CD4-positive, alpha-beta memory T cell (primary cell): ENCODE results near the gene EPHB1. TPM values are rescaled to one million over a fixed set of nuclear protein-coding genes. Genes with fewer than 3 reads are reported as not detected.

Source experiments
- CTCF ChIA-PET: fragments of 350-600 bp; sonication (Branson Sonifier 250); formaldehyde crosslinking; loops from one replicate; lab custom pipeline; 2021; ENCODE audit warnings: inconsistent platforms; ENCODE audit not compliant: partially characterized antibody; lab: Charles Lee
- POLR2A ChIA-PET: fragments of 350-600 bp; sonication (Branson Sonifier 250); formaldehyde crosslinking; loops from one replicate; lab custom pipeline; 2021; ENCODE audit not compliant: partially characterized antibody; lab: Charles Lee
- DNase-seq, 5 donors: peaks; one replicate each; pipeline versions ENCODE4 v3.0.0 to v3.0.0-alpha.2; 2020 to 2022; ENCODE audit warnings: mixed read lengths in 1 of 5
- H3K27ac ChIP-seq: one replicate; pipeline ENCODE4 v1.7.0; 2013; ENCODE audit warnings: low read depth, low read length
- H3K27me3 ChIP-seq: 2 replicates; pipeline ENCODE4 v1.7.0; 2013; ENCODE audit warnings: mild to moderate bottlenecking, low read length, moderate library complexity; ENCODE audit not compliant: insufficient read depth
- H3K36me3 ChIP-seq: 2 replicates; pipeline ENCODE4 v1.7.0; 2013; ENCODE audit warnings: mild to moderate bottlenecking, low read length, moderate library complexity; ENCODE audit not compliant: insufficient read depth
- H3K4me1 ChIP-seq: 2 replicates; pipeline ENCODE4 v1.7.0; 2013; ENCODE audit warnings: mild to moderate bottlenecking, low read length, moderate library complexity; ENCODE audit not compliant: insufficient read depth
- H3K4me3 ChIP-seq, 2 donors: one replicate each; pipeline ENCODE4 v1.7.0; 2013; ENCODE audit warnings: low read length in 2 of 2, mild to moderate bottlenecking in 1 of 2
- H3K9me3 ChIP-seq, 2 donors: one replicate each; pipeline ENCODE4 v1.7.0; 2013; ENCODE audit warnings: low read length in 2 of 2, control low read depth in 1 of 2; ENCODE audit not compliant: control insufficient read depth in 1 of 2
- H3K27ac Mint-ChIP-seq, 7 donors: one replicate each; pipeline ENCODE4 v1.8.0; 2020 to 2021; ENCODE audit warnings: mixed read lengths in 7 of 7, mild to moderate bottlenecking in 6 of 7, inconsistent platforms in 3 of 7, moderate library complexity in 3 of 7
- H3K27me3 Mint-ChIP-seq, 2 donors: one replicate each; pipeline ENCODE4 v1.8.0; 2020 to 2021; ENCODE audit warnings: mixed read lengths in 2 of 2
- H3K36me3 Mint-ChIP-seq, 2 donors: one replicate each; pipeline ENCODE4 v1.8.0; 2020 to 2021; ENCODE audit warnings: mixed read lengths in 2 of 2, inconsistent platforms in 1 of 2, mild to moderate bottlenecking in 1 of 2
- H3K4me1 Mint-ChIP-seq, 4 donors: one replicate each; pipeline ENCODE4 v1.8.0; 2020 to 2021; ENCODE audit warnings: mixed read lengths in 4 of 4, mild to moderate bottlenecking in 1 of 4
- H3K4me3 Mint-ChIP-seq, 8 donors: one replicate each; pipeline ENCODE4 v1.8.0; 2020 to 2021; ENCODE audit warnings: mixed read lengths in 8 of 8, mild to moderate bottlenecking in 7 of 8, moderate library complexity in 6 of 8, inconsistent platforms in 3 of 8
- H3K9me3 Mint-ChIP-seq, 8 donors: one replicate each; pipeline ENCODE4 v1.8.0; 2020 to 2021; ENCODE audit warnings: mixed read lengths in 8 of 8, mild to moderate bottlenecking in 5 of 8, inconsistent platforms in 3 of 8, moderate library complexity in 1 of 8
- intact Hi-C: fragments of 100-400 bp; cut with micrococcal nuclease; formaldehyde crosslinking; loops from one replicate; pipeline ENCODE4 v1.15.1; 2023
- polyA plus RNA-seq, 2 donors: library from polyadenylated mRNA; unstranded; fragments of 300-500 nt; fragmentation: Illumina TruSeq; gene quantifications; one replicate each; pipeline ENCODE4 v1.2.3, GENCODE V29; 2021
- total RNA-seq, 2 experiments: library from RNA; stranded (reverse); gene quantifications; one replicate each; pipeline ENCODE4 v1.2.3, GENCODE V29; 2021

The EPHB1 gene
- total and polyA plus RNA-seq, 4 experiments from 2014 or later: 0.30 to 0.69 (median 0.43) TPM; not detected in 1

DNA sequence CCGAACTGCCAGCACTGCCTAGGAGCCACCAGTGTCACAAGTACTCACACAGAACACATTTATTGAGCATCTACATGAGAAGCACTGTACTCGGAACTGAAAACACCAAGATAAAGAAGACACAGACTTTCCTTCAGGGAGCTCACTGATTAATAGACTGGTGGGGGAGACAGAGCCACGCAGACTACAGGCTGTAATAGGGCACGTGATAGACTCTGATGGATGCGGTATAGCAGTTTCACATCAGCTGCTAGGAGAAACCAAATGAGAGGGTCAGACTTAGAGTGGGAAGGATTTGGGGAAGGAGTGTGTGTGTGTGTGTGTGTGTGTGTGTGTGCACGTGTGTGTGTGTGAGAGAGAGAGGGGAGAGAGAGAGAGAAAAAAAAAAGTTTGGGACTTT, 12.1 kb downstream of the EPHB1 start:
- Mint-ChIP-seq H3K27ac (peak overlapping the region in 1 of 7 donors; percentile 53), H3K4me3 (no peak overlapping the region), H3K9me3 (peaks cover 0 to 3% (median 0%) of the 10 kb centered on the region in 8 donors), H3K4me1 (peaks cover 4 to 16% (median 6%) of the 10 kb centered on the region in 4 donors), H3K36me3 (no peaks in the 10 kb centered on the region), H3K27me3 (peaks cover 2 to 7% of the 10 kb centered on the region in 2 donors)
- Histone ChIP-seq H3K9me3 (no peaks in the 10 kb centered on the region), H3K27me3 (no peaks in the 10 kb centered on the region), H3K36me3 (no peaks in the 10 kb centered on the region), H3K4me3 (no peak overlapping the region), H3K27ac (no peak overlapping the region), H3K4me1 (peaks cover 13% of the 10 kb centered on the region)
- no peak for DNase-seq
- CTCF ChIA-PET: no interaction called here
- POLR2A ChIA-PET: no interaction called here
- intact Hi-C loops: no loop called here

DNA sequence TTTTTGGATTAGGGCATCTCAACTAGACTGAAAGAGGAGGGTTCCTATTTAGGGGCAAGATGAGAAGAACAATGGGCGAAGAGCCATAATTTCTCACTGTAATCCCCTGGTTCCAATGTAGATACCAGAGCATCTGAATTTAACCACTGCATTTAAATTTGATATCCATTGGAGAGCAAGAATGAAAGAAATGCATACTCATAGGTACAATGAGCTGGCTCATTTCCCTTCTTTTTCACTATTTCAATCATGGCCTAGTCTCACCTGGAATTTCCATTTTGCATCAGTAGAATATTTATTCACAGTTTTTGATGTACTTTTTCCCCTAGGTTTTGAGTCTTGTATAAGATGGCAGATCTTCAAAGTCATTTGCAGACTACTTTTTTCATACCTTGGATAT, 13.8 kb downstream of the EPHB1 start:
- no peak for DNase-seq
- ChIA-PET CTCF (no interaction called here), POLR2A (no interaction called here)
- H3K27ac Mint-ChIP-seq: no peak overlapping the region
- no peaks in the 10 kb centered on the region for H3K36me3 ChIP-seq
- intact Hi-C loops: no loop called here
- no peaks in the 10 kb centered on the region for H3K27me3 ChIP-seq
- H3K4me3 ChIP-seq: no peak overlapping the region
- peaks cover 2 to 6% of the 10 kb centered on the region in 2 donors for H3K27me3 Mint-ChIP-seq
- no peak overlapping the region for H3K4me3 Mint-ChIP-seq
- H3K9me3 Mint-ChIP-seq: peaks cover 0 to 3% (median 0%) of the 10 kb centered on the region in 8 donors
- no peaks in the 10 kb centered on the region for H3K9me3 ChIP-seq
- no peaks in the 10 kb centered on the region for H3K36me3 Mint-ChIP-seq
- no peaks in the 10 kb centered on the region for H3K4me1 ChIP-seq
- no peak overlapping the region for H3K27ac ChIP-seq
- peaks cover 0 to 1% (median 0%) of the 10 kb centered on the region in 4 donors for H3K4me1 Mint-ChIP-seq

DNA sequence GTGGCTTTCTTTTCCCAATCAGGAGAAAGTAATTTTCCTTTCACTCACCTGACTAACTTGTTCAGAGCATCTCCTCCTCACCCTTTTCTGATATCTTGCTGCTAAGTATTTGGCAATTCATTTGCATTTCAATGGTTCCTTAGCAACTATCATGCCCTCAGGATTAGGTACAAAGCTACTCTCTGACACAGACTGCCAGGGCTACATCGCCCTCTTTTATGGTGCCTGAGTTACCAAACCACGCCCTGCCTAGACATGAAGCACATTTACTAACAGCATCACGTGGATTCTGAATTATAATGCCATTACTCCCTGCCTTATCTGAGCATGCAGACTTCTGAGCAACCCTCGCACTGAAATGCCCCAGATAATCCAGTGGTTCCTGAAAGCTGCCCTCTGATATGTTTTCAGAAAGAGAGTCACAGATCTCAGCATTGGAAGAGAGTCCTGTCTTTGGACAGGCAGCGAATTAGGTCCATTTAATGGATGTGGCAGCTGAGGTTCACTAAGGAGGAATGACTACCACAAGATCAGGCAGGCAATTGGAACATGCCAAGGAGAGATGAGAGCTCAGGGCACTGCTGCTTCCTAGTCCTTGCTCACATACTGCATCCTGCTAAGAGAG, 14.5 kb downstream of the EPHB1 start:
- no peak overlapping the region for H3K4me3 Mint-ChIP-seq
- CTCF ChIA-PET: no interaction called here

GRCh38 chr3:134810052-134810435, 15.0 kb downstream of the EPHB1 start:
- H3K9me3 Mint-ChIP-seq: peaks cover 0 to 2% (median 0%) of the 10 kb centered on the region in 8 donors
- Histone ChIP-seq H3K36me3 (no peaks in the 10 kb centered on the region), H3K9me3 (no peaks in the 10 kb centered on the region), H3K27ac (no peak overlapping the region), H3K4me3 (no peak overlapping the region), H3K27me3 (no peaks in the 10 kb centered on the region), H3K4me1 (no peaks in the 10 kb centered on the region)
- H3K36me3 Mint-ChIP-seq: no peaks in the 10 kb centered on the region
- ChIA-PET CTCF (no interaction called here), POLR2A (no interaction called here)
- intact Hi-C loops: no loop called here
- H3K4me3 Mint-ChIP-seq: no peak overlapping the region
- H3K4me1 Mint-ChIP-seq: no peaks in the 10 kb centered on the region
- no peak for DNase-seq
- H3K27me3 Mint-ChIP-seq: peaks cover 0 to 2% of the 10 kb centered on the region in 2 donors
- no peak overlapping the region for H3K27ac Mint-ChIP-seq

More for the DNA sequence above, 14.5 kb downstream of the EPHB1 start:
- Mint-ChIP-seq H3K27me3 (peaks cover 2% of the 10 kb centered on the region in 2 donors), H3K4me1 (no peaks in the 10 kb centered on the region), H3K9me3 (peaks cover 0 to 2% (median 0%) of the 10 kb centered on the region in 8 donors), H3K27ac (no peak overlapping the region), H3K36me3 (no peaks in the 10 kb centered on the region)
- Histone ChIP-seq H3K27me3 (no peaks in the 10 kb centered on the region), H3K36me3 (no peaks in the 10 kb centered on the region), H3K4me1 (no peaks in the 10 kb centered on the region), H3K27ac (no peak overlapping the region), H3K9me3 (no peaks in the 10 kb centered on the region), H3K4me3 (no peak overlapping the region)
- DNase-seq: no peak
- intact Hi-C loops: no loop called here
- POLR2A ChIA-PET: no interaction called here

DNA sequence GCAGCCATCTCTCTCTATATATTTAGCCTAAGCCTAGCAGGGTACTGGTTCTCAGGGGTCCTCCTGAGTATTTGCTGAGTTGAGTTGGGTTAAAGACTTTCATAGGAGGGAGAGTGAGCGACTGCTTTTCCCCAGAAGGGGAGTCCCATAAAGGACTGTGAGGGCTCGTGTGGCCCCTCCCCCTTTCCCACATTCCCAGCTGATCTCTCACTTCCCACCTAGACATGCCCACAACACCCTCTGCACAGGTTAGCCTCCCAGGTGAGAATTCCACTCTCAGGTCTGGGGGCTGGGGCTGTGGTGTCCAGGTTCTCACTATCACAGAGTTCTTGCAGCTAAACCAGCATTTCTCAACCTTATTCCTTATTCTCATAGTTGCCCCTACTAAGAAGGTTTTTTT, 15.8 kb downstream of the EPHB1 start:
- Mint-ChIP-seq H3K9me3 (peaks cover 0 to 2% (median 0%) of the 10 kb centered on the region in 8 donors), H3K27me3 (peaks cover 0 to 2% of the 10 kb centered on the region in 2 donors), H3K36me3 (no peaks in the 10 kb centered on the region), H3K27ac (no peak overlapping the region), H3K4me3 (no peak overlapping the region), H3K4me1 (no peaks in the 10 kb centered on the region)
- ChIA-PET CTCF (no interaction called here), POLR2A (no interaction called here)
- no peak overlapping the region for H3K27ac ChIP-seq
- no peak overlapping the region for H3K4me3 ChIP-seq
- H3K27me3 ChIP-seq: no peaks in the 10 kb centered on the region
- no peaks in the 10 kb centered on the region for H3K9me3 ChIP-seq
- H3K36me3 ChIP-seq: no peaks in the 10 kb centered on the region
- H3K4me1 ChIP-seq: no peaks in the 10 kb centered on the region
- DNase-seq: no peak
- intact Hi-C loops: no loop called here

- ChIA-PET CTCF (no interaction called here), POLR2A (no interaction called here)
- Mint-ChIP-seq H3K36me3 (no peaks in the 10 kb centered on the region), H3K4me1 (no peaks in the 10 kb centered on the region), H3K4me3 (no peak overlapping the region), H3K27me3 (no peaks in the 10 kb centered on the region), H3K9me3 (no peaks in the 10 kb centered on the region), H3K27ac (no peak overlapping the region)
- no peak overlapping the region for H3K4me3 ChIP-seq
- DNase-seq: no peak
- H3K27me3 ChIP-seq: no peaks in the 10 kb centered on the region
- H3K36me3 ChIP-seq: no peaks in the 10 kb centered on the region
- intact Hi-C loops: no loop called here
- no peaks in the 10 kb centered on the region for H3K4me1 ChIP-seq
- H3K27ac ChIP-seq: no peak overlapping the region
- H3K9me3 ChIP-seq: no peaks in the 10 kb centered on the region
These were observed 18.6 kb downstream of the EPHB1 start for GRCh38 chr3:134813618-134814017.

DNA sequence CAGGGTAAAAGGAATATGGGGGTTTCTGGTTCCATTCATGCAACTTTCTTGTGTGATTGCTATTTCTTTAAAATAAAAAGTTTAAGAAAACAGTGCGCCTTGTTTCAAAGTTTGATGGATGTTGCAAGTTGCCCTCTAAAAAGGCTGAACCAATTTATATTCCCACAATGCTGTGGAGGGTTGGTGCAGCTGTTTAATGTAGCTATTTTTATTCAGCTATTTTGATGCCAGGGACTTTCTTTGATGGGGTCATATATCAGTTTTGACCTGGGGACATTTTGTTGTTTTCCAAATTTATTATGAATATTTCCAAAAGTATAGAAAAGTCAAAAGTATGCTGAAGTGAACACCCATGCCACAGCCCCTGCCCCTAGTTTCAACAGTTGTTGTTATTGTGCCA, 20.5 kb downstream of the EPHB1 start:
- no peaks in the 10 kb centered on the region for H3K27me3 ChIP-seq
- CTCF ChIA-PET: no interaction called here

More for the DNA sequence above, 20.5 kb downstream of the EPHB1 start:
- no peaks in the 10 kb centered on the region for H3K36me3 ChIP-seq
- H3K27ac ChIP-seq: no peak overlapping the region
- no peaks in the 10 kb centered on the region for H3K4me1 Mint-ChIP-seq
- no peak overlapping the region for H3K4me3 Mint-ChIP-seq
- H3K9me3 Mint-ChIP-seq: no peaks in the 10 kb centered on the region
- H3K9me3 ChIP-seq: no peaks in the 10 kb centered on the region
- no peak overlapping the region for H3K27ac Mint-ChIP-seq
- no peak for DNase-seq
- no peaks in the 10 kb centered on the region for H3K4me1 ChIP-seq
- H3K4me3 ChIP-seq: no peak overlapping the region
- no peaks in the 10 kb centered on the region for H3K36me3 Mint-ChIP-seq
- POLR2A ChIA-PET: no interaction called here
- peaks cover 0 to 2% of the 10 kb centered on the region in 2 donors for H3K27me3 Mint-ChIP-seq
- intact Hi-C loops: no loop called here
